RWPE2 (cell line): Measurements from ENCODE around the gene ZNF101.
"Not testable (repeated sequence)": the region's sequence is repeated elsewhere in the genome, so short reads cannot be mapped to it uniquely, and the experiment has no call there.

Experiments used
- ATAC-seq: fragments of 200-7000 bp; cut with Tn5 transposase; 3 replicates; pipeline ENCODE4 v1.9.1; 2021; ENCODE audit warnings: low read depth
- DNase-seq: peaks from one replicate; pipeline ENCODE4 v3.0.0-alpha.2; 2020; ENCODE audit warnings: low spot score
- H3K27ac ChIP-seq: fragments of 450-650 bp; 2 replicates; pipeline ENCODE4 v1.5.1; 2017; ENCODE audit warnings: mild to moderate bottlenecking; ENCODE audit not compliant: poor library complexity, severe bottlenecking
- H3K27me3 ChIP-seq: fragments of 250-450 bp; sonication (Bioruptor Pico); 2 replicates; pipeline ENCODE4 v1.5.1; 2021; ENCODE audit warnings: mild to moderate bottlenecking, moderate library complexity; ENCODE audit not compliant: insufficient read depth, poor library complexity, severe bottlenecking
- H3K36me3 ChIP-seq: fragments of 250-450 bp; sonication (Bioruptor Pico); 2 replicates; pipeline ENCODE4 v1.5.1; 2020; ENCODE audit warnings: low read depth, mild to moderate bottlenecking, moderate library complexity
- H3K4me1 ChIP-seq: fragments of 250-450 bp; sonication (Bioruptor Pico); 2 replicates; pipeline ENCODE4 v1.5.1; 2021; ENCODE audit warnings: mild to moderate bottlenecking, moderate library complexity; ENCODE audit not compliant: insufficient read depth, poor library complexity, severe bottlenecking
- H3K4me3 ChIP-seq: fragments of 250-450 bp; sonication (Bioruptor Pico); 2 replicates; pipeline ENCODE4 v1.5.1; 2021; ENCODE audit warnings: mild to moderate bottlenecking, moderate library complexity; ENCODE audit not compliant: severe bottlenecking
- H3K9me3 ChIP-seq: fragments of 250-450 bp; sonication (Bioruptor Pico); 2 replicates; pipeline ENCODE4 v1.5.1; 2021; ENCODE audit warnings: mild to moderate bottlenecking, moderate library complexity; ENCODE audit not compliant: severe bottlenecking
- TF ChIP-seq, protein P1 (sequence below): fragments of 450-650 bp; IDR thresholded peaks from one replicate; pipeline ENCODE4 v1.5.1; 2017; ENCODE audit warnings: mild to moderate bottlenecking, moderate library complexity; ENCODE audit not compliant: poor library complexity, severe bottlenecking

ZNF101 gene

DNA sequence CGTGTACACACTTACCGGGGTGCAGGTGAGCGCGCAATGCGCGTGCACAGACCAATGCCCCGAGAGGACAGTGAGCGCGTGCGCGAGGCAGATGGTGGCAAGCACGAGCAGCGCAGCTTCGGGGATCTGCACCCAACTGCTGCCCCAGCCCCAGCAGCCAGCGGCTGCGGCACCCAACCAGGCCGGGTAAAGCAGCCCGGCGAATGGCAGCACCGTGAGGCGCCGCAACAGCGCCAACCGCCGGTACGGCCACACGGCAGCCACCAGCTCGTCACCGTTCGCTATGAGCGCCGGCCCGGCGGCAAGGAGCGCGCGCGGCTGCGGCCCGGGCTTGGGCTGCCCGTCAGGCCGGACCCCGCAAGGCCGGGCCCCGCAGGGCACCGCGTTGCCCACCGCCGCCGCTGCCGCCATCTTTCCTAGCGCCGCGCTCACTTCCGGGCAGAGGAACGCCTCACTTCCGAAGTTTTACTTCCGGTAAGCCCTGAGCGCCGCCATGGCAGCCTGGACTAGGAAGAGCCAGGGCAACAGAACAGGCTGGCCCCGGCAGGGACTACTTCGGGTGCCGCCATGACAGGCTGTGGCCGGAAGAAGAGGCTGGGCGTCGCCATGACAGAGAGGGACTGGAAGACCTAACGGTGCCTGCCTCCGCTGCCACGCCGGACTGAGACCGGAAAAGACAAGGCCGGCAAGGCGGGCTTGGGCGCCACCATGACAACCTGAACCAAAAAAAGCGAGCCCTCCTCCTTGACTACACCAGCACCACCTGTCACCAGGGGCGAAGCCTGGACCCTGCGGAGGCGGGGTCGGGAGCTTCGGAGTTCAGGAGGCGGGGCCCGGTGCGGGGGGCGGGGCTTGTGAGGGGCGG lies 5.2 kb upstream of the ZNF101 start, which contains the start of gene ATP13A1:
Gene ATP13A1, minus strand, starts transcription at position 421 of the 865 bp plus-strand sequence. Its CDS starts 10 bp downstream, at position 411.
- TF ChIP-seq, protein P1, sequence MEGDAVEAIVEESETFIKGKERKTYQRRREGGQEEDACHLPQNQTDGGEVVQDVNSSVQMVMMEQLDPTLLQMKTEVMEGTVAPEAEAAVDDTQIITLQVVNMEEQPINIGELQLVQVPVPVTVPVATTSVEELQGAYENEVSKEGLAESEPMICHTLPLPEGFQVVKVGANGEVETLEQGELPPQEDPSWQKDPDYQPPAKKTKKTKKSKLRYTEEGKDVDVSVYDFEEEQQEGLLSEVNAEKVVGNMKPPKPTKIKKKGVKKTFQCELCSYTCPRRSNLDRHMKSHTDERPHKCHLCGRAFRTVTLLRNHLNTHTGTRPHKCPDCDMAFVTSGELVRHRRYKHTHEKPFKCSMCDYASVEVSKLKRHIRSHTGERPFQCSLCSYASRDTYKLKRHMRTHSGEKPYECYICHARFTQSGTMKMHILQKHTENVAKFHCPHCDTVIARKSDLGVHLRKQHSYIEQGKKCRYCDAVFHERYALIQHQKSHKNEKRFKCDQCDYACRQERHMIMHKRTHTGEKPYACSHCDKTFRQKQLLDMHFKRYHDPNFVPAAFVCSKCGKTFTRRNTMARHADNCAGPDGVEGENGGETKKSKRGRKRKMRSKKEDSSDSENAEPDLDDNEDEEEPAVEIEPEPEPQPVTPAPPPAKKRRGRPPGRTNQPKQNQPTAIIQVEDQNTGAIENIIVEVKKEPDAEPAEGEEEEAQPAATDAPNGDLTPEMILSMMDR, result no peak
- Histone ChIP-seq H3K4me3 (peak within 1 kb of the TSS; percentile 99), H3K27ac (peak within 1 kb of the TSS; percentile 58), H3K27me3 (no peaks in the 10 kb centered on the region), H3K9me3 (no peaks in the 10 kb centered on the region), H3K36me3 (peaks cover 33% of the 10 kb centered on the region), H3K4me1 (peaks cover 4% of the 10 kb centered on the region)
- ATAC-seq (peak; percentile 93), DNase-seq (peak; percentile 97)

DNA sequence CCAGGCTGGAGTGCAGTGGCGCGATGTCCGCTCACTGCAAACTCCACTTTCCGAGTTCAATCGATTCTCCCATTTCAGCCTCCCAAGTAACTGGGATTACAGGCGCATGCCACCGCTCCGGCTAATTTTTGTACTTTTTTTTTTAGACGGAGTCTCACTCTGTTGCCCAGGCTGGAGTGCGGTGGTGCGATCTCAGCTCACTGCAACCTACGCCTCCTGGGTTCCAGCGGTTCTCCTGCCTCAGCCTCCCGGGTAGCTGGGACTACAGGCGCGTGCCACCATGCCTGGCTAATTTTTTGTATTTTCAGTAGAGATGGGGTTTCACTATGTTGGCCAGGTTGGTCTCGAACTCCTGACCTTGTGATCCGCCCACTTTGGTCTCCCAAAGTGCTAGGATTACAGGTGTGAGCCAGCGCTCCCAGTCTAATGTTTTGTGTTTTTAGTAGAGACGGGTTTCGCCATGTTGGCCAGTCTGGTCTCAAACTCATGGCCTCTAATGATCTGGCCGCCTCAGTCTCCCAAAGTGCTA lies 3.2 kb upstream of the ZNF101 start:
- not testable (repeated sequence) for H3K27ac ChIP-seq, H3K4me3 ChIP-seq, ATAC-seq, H3K4me1 ChIP-seq, DNase-seq, H3K27me3 ChIP-seq, H3K9me3 ChIP-seq
- peaks cover 16% of the 10 kb centered on the region for H3K36me3 ChIP-seq

DNA sequence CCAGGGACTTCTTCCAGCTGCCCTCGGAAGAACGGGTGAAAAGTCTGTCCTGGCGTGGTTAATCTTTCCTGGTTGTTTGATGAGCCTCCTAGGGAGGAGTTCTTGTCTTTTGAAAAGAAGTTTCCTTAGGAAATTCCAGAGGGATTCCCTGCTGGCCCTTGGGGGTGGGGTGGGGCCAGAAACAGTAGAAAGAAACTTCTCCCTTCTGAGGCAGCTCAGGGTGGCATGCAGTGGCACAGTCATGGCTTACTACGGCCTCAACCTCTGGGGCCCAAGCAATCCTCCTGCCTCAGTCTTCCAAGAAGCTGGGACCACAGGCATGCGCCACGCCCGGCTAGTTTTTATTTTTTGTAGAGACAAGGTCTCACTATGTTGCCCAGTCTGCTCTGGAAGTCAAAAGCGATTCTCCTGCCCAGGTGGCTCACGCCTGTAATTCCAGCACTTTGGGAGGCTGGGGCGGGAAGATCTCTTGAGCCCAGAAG lies 1.5 kb downstream of the ZNF101 start:
- H3K4me1 ChIP-seq, result no peaks in the 10 kb centered on the region
- ATAC-seq (no peak), DNase-seq (no peak)
- H3K9me3 ChIP-seq, result peaks cover under 1% of the 10 kb centered on the region
- H3K4me3 ChIP-seq, result peak overlapping the region; percentile 93
- peak overlapping the region; percentile 83 for H3K27ac ChIP-seq
- H3K36me3 ChIP-seq, result peaks cover 31% of the 10 kb centered on the region
- no peaks in the 10 kb centered on the region for H3K27me3 ChIP-seq
- TF ChIP-seq, protein P1, result no peak

DNA sequence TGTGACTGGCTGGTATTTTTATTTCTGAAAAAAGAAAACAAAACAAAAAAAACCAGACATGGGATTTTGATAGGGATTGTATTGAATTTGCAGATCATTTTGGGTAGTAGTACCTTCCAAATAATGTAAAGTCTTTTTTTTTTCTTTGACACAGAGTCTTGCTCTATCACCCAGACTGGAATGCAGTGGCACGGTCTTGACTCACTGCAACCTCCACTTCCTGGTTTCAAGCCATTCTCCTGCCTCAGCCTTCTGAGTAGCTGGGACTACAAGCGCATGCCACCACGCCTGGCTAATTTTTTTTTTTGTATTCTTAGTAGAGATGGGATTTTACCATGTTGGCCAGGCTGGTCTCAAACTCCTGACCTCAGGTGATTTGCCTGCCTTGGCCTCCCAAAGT lies 4.2 kb downstream of the ZNF101 start:
- Histone ChIP-seq H3K36me3 (peaks cover 57% of the 10 kb centered on the region), H3K27me3 (no peaks in the 10 kb centered on the region), H3K4me3 (no peak overlapping the region), H3K9me3 (peaks cover 2% of the 10 kb centered on the region), H3K4me1 (no peaks in the 10 kb centered on the region), H3K27ac (no peak overlapping the region)
- ATAC-seq, result no peak
- TF ChIP-seq, protein P1, result no peak
- no peak for DNase-seq

DNA sequence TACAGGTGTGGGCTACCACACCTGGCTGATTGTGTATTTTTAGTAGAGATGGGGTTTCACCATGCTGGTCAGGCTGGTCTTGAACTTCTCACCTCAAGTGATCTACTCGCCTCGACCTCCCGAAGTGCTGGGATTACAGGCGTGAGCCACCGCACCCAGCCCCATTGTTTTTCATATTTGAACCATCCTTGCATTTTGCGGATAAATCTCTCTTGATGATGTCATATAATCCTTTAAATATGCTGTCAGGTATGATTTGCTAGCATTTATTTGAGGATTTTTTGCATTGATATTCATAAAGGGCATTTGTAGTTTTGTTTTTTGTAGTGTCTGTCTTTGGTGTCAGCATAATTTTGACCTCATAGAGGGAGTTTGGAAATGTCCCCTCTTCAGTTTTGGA lies 5.7 kb downstream of the ZNF101 start:
- no peak overlapping the region for H3K4me3 ChIP-seq
- no peaks in the 10 kb centered on the region for H3K27me3 ChIP-seq
- no peak for ATAC-seq
- peaks cover 71% of the 10 kb centered on the region for H3K36me3 ChIP-seq
- H3K9me3 ChIP-seq, result peaks cover 7% of the 10 kb centered on the region
- TF ChIP-seq, protein P1, result no peak
- no peaks in the 10 kb centered on the region for H3K4me1 ChIP-seq
- H3K27ac ChIP-seq, result no peak overlapping the region
- no peak for DNase-seq
